GM21786 (cell line): ENCODE data around the gene APBB1IP.
"Not testable (repeated sequence)": the region's sequence is repeated elsewhere in the genome, so short reads cannot be mapped to it uniquely, and the experiment has no call there.

ENCODE experiments used
- ATAC-seq: cut with Tn5 transposase; IDR thresholded peaks from one replicate; pipeline ENCODE4 v1.9.1; 2021; ENCODE audit not compliant: unreplicated experiment

APBB1IP gene

DNA sequence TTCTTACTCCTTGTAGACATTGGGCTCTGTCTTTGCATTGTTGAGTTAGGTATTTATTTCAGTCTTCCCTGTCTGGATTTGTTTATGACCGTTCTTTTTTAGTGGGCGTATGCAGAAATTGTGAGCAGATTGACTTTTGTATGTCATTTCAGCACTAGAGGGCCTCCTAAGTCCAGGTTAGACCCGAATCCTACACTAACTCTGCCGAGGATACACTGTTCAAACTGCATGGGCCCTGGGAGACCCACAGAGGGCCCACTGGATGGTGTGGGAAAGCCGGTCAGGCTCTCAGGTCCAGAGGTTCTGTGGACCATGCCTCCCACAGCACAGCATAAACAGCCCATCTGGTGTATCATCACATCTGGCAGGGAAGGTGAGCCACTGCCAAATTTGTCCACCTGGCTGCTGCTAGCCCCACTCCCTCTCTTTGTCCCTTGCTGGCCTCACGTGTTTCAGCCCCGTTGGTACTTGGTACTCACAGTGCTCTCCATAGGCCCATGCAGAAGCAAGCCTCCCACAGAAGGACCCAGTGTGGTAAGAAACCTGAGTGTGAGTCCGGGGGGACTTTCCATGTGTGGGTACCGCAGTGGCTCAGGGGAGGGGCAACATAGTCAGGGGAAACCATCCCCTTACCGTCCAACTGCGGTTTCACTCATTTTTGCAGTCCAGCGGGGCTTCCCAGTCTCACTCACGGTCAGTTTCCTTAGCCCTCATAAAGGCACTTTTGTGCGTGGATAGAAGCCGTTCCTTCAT is 112.8 kb downstream of the APBB1IP start:
- no peak for ATAC-seq

DNA sequence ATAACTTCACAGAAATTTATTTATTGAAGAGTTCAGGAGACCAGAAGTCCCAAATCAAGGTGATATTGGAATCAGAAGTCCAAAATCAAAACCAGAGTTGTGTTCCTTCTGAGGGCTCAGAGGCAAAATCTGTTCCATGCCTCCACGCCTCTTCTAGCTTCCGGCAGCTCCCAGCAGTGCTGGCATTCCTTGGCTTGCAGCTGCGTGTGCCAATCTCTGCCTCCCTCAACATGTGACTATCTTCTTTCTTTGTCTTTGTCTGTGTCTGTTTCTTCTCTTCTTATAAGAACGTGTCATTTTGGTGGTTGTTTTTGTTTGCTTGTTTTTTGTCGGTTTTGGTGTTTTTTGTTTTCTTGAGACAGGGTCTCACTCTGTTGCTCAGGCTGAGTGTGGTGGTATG is 116.1 kb downstream of the APBB1IP start:
- no peak for ATAC-seq

DNA sequence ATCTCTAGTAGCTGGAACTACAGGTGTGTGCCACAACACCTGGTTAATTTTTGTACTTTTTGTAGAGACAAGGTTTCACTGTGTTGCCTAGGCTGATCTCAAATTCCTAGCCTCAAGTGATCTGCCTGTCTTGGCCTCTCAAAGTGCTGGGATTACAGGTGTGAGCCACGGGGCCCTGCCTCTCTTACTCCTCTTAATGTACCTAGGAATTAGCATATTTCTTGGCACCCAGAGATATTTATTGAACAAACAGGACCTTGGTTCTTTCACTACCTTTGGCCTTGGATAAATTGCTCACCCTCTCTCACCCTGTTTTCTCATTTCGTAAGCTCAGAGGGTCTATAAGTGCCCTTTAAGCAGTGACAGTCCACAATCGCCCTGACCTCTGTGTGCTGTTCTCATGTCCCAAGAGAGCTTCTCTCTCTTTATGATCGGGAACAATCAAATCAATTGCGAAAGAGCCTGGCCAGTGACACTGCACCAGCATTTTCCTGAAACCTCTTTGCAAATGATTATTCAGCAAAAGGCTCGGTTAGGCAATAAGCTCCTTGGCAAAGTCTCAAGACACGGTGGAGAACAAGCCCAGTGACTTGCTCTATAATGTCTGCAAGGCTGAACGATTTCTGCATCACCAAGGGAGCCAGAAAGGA is 117.7 kb downstream of the APBB1IP start:
- ATAC-seq, result no peak

- no peak for ATAC-seq
Observed at GRCh38 chr10:26556748-26557640, 118.9 kb downstream of the APBB1IP start.

DNA sequence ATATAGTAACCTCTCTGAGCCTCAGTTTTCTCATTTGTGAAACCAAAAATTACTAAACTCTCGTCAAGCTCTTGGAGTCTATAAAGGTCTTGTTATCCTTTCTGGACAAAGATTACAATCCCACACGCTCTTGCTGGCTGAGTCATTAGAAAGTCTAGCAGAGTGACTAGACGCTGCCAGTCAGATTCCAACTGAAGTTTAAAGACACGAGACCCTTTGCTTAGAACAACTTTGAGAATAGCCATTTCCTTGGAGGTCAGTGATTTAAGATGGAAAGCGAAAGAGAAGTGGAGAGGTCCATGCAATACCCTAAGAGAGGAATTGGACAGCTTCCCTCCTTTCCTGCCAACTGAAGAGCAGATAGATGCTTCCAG is 119.5 kb downstream of the APBB1IP start:
- ATAC-seq, result no peak

- no peak for ATAC-seq
Observed at GRCh38 chr10:26566525-26567350, 128.6 kb downstream of the APBB1IP start.

- ATAC-seq, result no peak
Observed at GRCh38 chr10:26567351-26567721, 129.2 kb downstream of the APBB1IP start.

DNA sequence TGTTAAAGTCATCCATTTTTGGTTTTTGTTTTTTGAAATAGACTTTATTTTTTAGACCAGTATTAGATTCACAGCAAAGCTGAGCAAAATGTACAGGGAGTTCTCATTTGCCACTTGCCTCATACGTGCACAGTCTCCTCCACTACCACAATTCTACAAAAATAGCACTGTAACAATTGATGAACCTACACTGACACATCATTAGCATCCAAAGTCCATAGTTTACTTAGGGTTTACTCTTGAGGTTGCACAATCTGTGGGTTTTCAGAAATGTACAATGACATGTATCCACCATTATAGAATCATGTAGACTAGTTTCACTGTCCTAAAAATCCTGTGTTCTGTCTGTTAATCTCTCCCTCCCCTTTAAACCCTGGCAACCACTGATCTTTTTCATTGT is 133.5 kb downstream of the APBB1IP start:
- no peak for ATAC-seq

DNA sequence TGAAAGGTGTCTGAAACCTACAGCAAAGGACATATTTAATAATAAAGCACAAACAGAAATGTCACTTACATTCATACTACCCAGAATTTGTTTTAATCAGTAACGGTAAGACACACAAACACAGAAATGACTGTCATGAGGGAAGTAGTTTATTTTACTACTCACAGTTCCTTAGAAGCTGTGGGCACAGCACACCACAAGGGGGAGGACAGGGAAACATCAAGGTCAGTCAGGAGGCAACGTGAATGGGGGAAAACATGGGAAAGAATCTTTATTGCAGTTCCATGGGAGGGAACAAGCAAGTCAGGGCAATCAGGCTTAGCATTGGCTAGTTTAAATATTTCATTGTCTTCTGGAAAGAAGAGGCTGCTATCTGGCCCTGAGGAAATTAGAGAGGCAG is 135.5 kb downstream of the APBB1IP start:
- no peak for ATAC-seq

- ATAC-seq, result peak; percentile 88
Observed at GRCh38 chr10:26574783-26575182, 136.6 kb downstream of the APBB1IP start.

DNA sequence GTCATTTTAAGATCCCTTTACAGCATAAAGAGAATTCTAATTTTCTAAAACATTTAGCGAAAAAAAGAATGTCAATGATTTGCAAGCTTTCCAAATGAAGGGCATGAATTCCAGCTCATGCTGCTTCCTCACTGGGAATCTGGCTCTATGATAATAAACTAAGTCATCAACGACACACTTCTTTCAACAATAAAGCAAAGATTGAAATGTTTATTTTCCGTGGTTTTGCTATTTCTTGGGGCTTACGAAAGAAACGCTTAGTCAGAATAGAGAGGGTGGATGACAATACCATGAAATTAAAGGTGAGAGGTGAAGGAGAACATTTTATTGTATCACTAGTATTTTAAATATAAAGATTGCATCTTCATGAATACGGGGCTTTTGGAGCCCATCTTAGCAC is 140.2 kb downstream of the APBB1IP start:
- ATAC-seq, result not testable (repeated sequence)

DNA sequence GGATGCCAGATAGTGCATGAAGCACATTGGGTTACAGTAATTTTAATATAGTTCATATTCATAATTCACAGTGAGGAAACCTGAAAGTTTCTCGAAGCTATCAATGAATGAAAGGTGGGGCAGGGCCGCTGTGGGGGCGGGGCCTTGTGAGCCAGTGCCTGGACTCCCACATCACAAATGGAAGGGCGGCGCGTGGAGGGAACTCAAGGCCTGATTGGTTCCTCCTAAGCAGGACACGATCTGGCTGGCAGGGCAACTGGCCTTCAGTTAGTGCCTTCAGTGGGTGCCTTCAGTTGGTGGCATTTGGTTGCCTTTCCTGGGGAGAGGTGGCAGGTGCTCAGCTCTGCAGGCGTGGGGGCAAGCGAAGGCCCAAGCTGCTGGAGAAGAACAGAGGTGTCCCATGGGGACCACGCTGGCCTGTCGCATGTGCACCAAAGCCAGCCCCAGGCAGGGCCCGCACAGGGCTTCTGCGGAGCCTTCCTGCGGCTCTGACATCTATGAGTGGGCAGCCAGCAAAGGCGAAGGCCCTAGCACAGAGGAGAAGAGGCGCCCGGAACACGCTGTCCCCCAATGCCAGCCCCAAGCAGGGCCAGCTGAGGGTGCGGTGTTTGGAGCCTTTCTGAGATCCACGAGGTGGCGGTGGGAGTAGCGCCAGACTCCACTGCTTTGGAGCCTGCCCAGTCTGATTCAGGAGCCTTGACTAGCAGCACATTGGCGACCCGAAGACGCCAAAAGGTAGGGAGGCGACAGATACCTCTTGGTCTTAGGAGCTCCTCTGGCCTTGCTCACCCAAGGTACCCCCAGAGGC is 141.3 kb downstream of the APBB1IP start:
- ATAC-seq, result no peak

DNA sequence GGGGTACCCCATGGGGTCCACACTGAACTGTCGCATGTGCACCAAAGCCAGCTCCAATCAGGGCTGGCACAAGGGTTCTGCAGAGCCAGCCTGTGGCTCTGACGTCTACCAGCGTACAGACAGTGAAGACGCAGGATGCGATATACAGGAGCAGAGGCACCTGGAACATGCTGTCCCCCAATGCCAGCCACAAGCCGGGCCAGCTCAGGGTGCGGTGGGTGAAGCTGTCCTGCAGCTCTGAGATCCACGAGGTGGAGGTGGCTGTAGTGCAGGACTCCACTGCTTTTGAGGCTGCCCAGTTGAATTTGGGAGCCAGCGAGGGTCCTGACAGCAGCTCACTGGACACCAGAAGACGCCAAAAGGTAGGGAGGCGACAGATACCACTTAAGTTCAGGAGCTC is 148.1 kb downstream of the APBB1IP start:
- no peak for ATAC-seq

GRCh38 chr10:26588611-26589010 is 150.5 kb downstream of the APBB1IP start:
- no peak for ATAC-seq

GRCh38 chr10:26589813-26590212 is 151.7 kb downstream of the APBB1IP start:
- ATAC-seq, result not testable (repeated sequence)

DNA sequence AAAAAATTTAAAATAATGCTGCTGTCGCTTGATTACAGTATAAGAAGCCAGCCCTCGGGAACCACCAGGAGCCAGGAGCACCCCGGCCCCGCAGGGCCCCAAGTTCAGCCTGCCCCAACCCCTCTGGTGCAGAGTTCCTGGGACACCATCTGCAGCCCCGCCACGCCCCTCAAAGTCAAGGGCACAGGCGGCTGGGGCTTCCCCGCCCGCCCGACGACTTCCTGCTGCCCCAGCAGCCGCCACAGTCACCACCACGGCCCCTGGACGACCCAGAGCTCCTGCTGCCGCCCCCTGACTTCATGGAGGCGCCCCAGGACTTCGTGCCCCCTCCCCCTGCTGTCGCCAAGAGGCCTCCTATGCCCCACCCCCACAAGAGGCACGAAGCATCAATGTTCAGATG is 155.8 kb downstream of the APBB1IP start:
- no peak for ATAC-seq

DNA sequence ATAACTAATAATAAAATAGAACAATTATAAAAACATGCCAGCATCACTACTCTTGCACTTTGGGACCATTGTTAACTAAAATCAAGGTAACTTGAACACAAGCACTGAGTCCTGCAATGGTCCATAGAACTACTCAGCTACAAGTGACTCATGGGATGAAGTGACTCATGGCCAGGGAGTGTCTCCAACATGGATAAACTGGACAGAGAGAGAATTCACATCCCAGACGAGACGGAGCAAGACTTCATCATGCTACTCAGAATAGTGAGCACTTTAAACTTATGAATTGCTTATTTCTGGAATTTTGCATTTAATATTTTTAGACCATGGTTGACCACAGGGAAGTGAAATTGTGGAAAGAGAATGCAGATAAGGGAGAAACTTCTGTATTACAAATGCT is 165.1 kb downstream of the APBB1IP start:
- not testable (repeated sequence) for ATAC-seq

DNA sequence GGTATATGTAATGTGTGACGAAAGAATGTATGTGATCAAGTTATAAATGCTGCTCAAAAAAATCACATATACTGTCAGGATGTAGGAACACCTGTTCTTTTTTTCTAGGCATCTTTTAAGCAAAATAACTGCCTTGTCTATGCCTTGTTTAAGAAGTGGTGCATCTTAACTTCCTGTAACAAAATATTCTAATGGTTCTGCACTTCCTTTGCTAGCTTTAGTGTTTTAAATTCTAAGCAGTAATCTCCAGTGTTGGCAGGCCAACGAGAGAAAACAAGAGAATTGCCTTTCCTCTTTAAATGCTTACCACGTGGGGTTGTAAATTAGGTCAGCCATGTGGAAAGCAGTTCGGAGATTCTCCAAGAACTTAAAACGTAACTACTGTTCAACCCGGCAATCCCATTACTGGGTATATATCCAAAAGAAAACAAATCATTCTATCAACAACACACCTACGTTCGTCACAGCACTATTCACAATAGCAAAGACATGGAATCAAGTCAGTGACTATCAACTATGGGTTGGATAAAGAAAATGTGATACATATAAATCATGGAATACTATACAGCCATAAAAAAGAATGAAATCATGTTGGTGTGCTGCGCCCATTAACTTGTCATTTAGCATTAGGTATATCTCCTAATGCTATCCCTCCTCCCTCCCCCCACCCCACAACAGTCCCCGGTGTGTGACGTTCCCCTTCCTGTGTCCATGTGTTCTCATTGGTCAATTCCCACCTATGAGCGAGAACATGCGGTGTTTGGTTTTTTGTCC is 166.4 kb downstream of the APBB1IP start:
- not testable (repeated sequence) for ATAC-seq

- ATAC-seq, result not testable (repeated sequence)
Observed at GRCh38 chr10:26606389-26606877, 168.3 kb downstream of the APBB1IP start.
